MCF 10A (cell line): Measurements from ENCODE around the gene NDUFB7. TPM values are rescaled to one million over a fixed set of nuclear protein-coding genes. Genes with fewer than 3 reads are reported as not detected.

Experiments used
- BruUV-seq: library from RNA; stranded (reverse); fragments of 400-500 nt; replicated peaks from 2 replicates; lab custom pipeline; 2021; lab: Mats Ljungman, UMichigan
- CTCF ChIA-PET: fragments of 300-600 bp; sonication (Branson Sonifier 250); formaldehyde crosslinking; extraction: SDS; loops from one replicate; lab custom pipeline; 2021; ENCODE audit warnings: antibody characterized with exemption, inconsistent platforms; lab: Yijun Ruan, JAX
- POLR2A ChIA-PET: fragments of 300-600, 350-650 bp; sonication (Branson Sonifier 250); formaldehyde crosslinking; extraction: SDS; loops from one replicate; lab custom pipeline; 2020; ENCODE audit warnings: antibody characterized with exemption, inconsistent platforms; lab: Yijun Ruan, JAX
- DNase-seq: peaks from one replicate; pipeline ENCODE4 v3.0.0-alpha.2; 2018; ENCODE audit not compliant: unreplicated experiment
- H3K27ac Mint-ChIP-seq: one replicate; pipeline ENCODE4 v1.8.0; 2022; ENCODE audit warnings: mild to moderate bottlenecking, low read depth, mixed read lengths; ENCODE audit not compliant: unreplicated experiment
- H3K27me3 Mint-ChIP-seq: one replicate; pipeline ENCODE4 v1.8.0; 2022; ENCODE audit warnings: mixed read lengths; ENCODE audit not compliant: insufficient read depth, unreplicated experiment
- H3K36me3 Mint-ChIP-seq: one replicate; pipeline ENCODE4 v1.8.0; 2022; ENCODE audit warnings: mild to moderate bottlenecking, moderate library complexity, mixed read lengths; ENCODE audit not compliant: insufficient read depth, unreplicated experiment
- H3K4me1 Mint-ChIP-seq: one replicate; pipeline ENCODE4 v1.8.0; 2022; ENCODE audit warnings: mixed read lengths; ENCODE audit not compliant: insufficient read depth, unreplicated experiment
- H3K4me3 Mint-ChIP-seq: one replicate; pipeline ENCODE4 v1.8.0; 2022; ENCODE audit warnings: mild to moderate bottlenecking, moderate library complexity, mixed read lengths; ENCODE audit not compliant: unreplicated experiment
- H3K9me3 Mint-ChIP-seq: one replicate; pipeline ENCODE4 v1.8.0; 2022; ENCODE audit warnings: mixed read lengths; ENCODE audit not compliant: unreplicated experiment
- CTCF ChIP-seq: fragments of 200-600 bp; IDR thresholded peaks from one replicate; pipeline ENCODE4 v1.8.0; 2022; ENCODE audit warnings: antibody characterized with exemption, mild to moderate bottlenecking; ENCODE audit not compliant: unreplicated experiment
- intact Hi-C: fragments of 100-400 bp; cut with micrococcal nuclease; formaldehyde crosslinking; loops from 2 replicates; pipeline ENCODE4 v1.14.1; 2022
- total RNA-seq: library from RNA; stranded (reverse); gene quantifications from 2 replicates; pipeline ENCODE4 v1.2.3, GENCODE V29; 2022

The NDUFB7 gene
- total RNA-seq, 1 experiment from 2014 or later: 153 TPM

- CTCF ChIA-PET: interaction anchor here (0.6 kb wide), 1 partner anchor 706 kb away, joined by 3 read pairs; no protein-coding TSS in a partner anchor
Observed at GRCh38 chr19:14577264-14577663, 5.4 kb upstream of the NDUFB7 start.

GRCh38 chr19:14576363-14576762 is 4.5 kb upstream of the NDUFB7 start:
- H3K4me3 Mint-ChIP-seq: no peak overlapping the region

More at GRCh38 chr19:14577264-14577663, 5.4 kb upstream of the NDUFB7 start:
- H3K4me3 Mint-ChIP-seq: no peak overlapping the region
- intact Hi-C loops: no loop called here
- no peak for TF ChIP-seq CTCF
- no peaks in the 10 kb centered on the region for H3K27me3 Mint-ChIP-seq
- no peaks in the 10 kb centered on the region for H3K9me3 Mint-ChIP-seq
- POLR2A ChIA-PET: no interaction called here
- DNase-seq: no peak
- H3K36me3 Mint-ChIP-seq: no peaks in the 10 kb centered on the region
- no TSS peak for BruUV-seq
- no peak overlapping the region for H3K27ac Mint-ChIP-seq
- peaks cover 5% of the 10 kb centered on the region for H3K4me1 Mint-ChIP-seq

GRCh38 chr19:14575428-14575980 is 3.6 kb upstream of the NDUFB7 start:
- H3K27me3 Mint-ChIP-seq: no peaks in the 10 kb centered on the region
- intact Hi-C loops: loop anchor here (2.0 kb wide), 1 partner anchor 209 kb away; no protein-coding TSS in a partner anchor
- POLR2A ChIA-PET: no interaction called here
- CTCF ChIA-PET: interaction anchor here (1.0 to 6.3 kb wide), 5 partner anchors 14 to 312 kb away, joined by 6 to 146 read pairs (median 11); partner anchors contain the start of genes OR7A17 and ZNF333
- BruUV-seq: no TSS peak
- no peaks in the 10 kb centered on the region for H3K36me3 Mint-ChIP-seq
- H3K27ac Mint-ChIP-seq: no peak overlapping the region
- TF ChIP-seq CTCF: no peak
- peaks cover 5% of the 10 kb centered on the region for H3K4me1 Mint-ChIP-seq
- no peak for DNase-seq
- no peak overlapping the region for H3K4me3 Mint-ChIP-seq
- no peaks in the 10 kb centered on the region for H3K9me3 Mint-ChIP-seq

More at GRCh38 chr19:14576363-14576762, 4.5 kb upstream of the NDUFB7 start:
- Mint-ChIP-seq H3K9me3 (no peaks in the 10 kb centered on the region), H3K4me1 (peaks cover 5% of the 10 kb centered on the region), H3K36me3 (no peaks in the 10 kb centered on the region), H3K27ac (no peak overlapping the region), H3K27me3 (no peaks in the 10 kb centered on the region)
- intact Hi-C loops: no loop called here
- POLR2A ChIA-PET: no interaction called here
- BruUV-seq: no TSS peak
- DNase-seq: no peak
- CTCF ChIA-PET: interaction anchor here (0.6 to 6.3 kb wide), 5 partner anchors 37 to 1292 kb away, joined by 3 to 146 read pairs (median 6); partner anchors contain the start of genes OR7A17 and ZNF333
- no peak for TF ChIP-seq CTCF

DNA sequence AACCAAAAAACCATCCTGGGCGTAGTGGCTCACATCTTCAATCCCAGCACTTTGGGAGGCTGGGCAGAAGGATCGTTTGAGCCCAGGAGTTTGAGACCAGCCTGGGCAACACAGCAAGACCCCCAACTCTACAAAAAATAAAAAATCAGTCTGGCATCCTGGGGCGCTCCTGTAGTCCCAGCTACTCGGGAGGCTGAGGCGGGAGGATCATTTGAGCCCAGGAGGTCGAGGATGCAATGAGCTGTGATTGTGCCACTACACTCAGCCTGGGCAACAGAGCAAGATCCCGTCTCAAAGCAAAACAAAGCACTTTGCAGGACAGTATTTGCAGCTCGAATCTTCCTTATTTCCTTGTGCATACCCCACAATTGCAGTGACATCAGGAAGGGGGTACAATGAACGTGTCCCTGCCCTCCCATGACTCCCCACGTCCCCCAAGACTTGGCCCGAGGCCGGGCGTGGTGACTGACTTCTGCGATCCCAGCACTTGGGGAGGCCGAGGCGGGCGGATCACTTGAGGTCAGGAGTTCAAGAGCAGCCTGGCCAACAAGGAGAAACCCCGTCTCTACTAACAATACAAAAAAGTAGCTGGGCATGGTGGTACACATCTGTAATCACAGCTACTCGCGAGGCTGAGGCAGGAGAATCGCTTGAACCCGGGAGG is 870 bp downstream of the NDUFB7 start:
- Mint-ChIP-seq H3K9me3 (no peaks in the 10 kb centered on the region), H3K27ac (peak overlapping the region; percentile 78), H3K4me3 (peak overlapping the region; percentile 94), H3K4me1 (peaks cover 11% of the 10 kb centered on the region), H3K36me3 (no peaks in the 10 kb centered on the region), H3K27me3 (no peaks in the 10 kb centered on the region)
- TF ChIP-seq CTCF: no peak
- BruUV-seq: no TSS peak
- intact Hi-C loops: loop anchor here (5.0 kb wide), 2 partner anchors 301 to 456 kb away; no protein-coding TSS in a partner anchor
- ChIA-PET CTCF (interaction anchor here (0.5 to 6.3 kb wide), 9 partner anchors 9 to 468 kb away, joined by 3 to 146 read pairs (median 4); partner anchors contain the start of genes OR7A17 and ZNF333), POLR2A (interaction anchor here (0.6 to 4.0 kb wide), 11 partner anchors 9 to 685 kb away, joined by 3 to 41 read pairs (median 6); partner anchors contain the start of genes ASF1B, DNAJB1 and ZNF333)
- DNase-seq: no peak
